Activated naive CD4-positive, alpha-beta T cell treated with anti-CD3 and anti-CD28 coated beads, Interleukin-2, amount 10 ng/mL, durations not matched to agents 7 days and 5 days (primary cell): ENCODE measurements around the gene PMF1.

Experiments used
- CTCF ChIA-PET: fragments of 350-600 bp; sonication (Branson Sonifier 250); formaldehyde crosslinking; loops from one replicate; lab custom pipeline; 2021; ENCODE audit warnings: antibody characterized with exemption; lab: Charles Lee
- DNase-seq: peaks from one replicate; pipeline ENCODE4 v3.0.0-alpha.2; 2020
- H3K27ac Mint-ChIP-seq: one replicate; pipeline ENCODE4 v1.8.0; 2021; ENCODE audit warnings: mild to moderate bottlenecking, moderate library complexity, mixed read lengths
- H3K27me3 Mint-ChIP-seq: one replicate; pipeline ENCODE4 v1.8.0; 2021; ENCODE audit warnings: mild to moderate bottlenecking, mixed read lengths
- H3K36me3 Mint-ChIP-seq: one replicate; pipeline ENCODE4 v1.8.0; 2021; ENCODE audit warnings: mixed read lengths
- H3K4me1 Mint-ChIP-seq: one replicate; pipeline ENCODE4 v1.8.0; 2021; ENCODE audit warnings: mixed read lengths
- H3K4me3 Mint-ChIP-seq: one replicate; pipeline ENCODE4 v1.8.0; 2021; ENCODE audit warnings: mild to moderate bottlenecking, moderate library complexity, mixed read lengths
- H3K9me3 Mint-ChIP-seq: one replicate; pipeline ENCODE4 v1.8.0; 2021; ENCODE audit warnings: mixed read lengths

PMF1 gene

DNA sequence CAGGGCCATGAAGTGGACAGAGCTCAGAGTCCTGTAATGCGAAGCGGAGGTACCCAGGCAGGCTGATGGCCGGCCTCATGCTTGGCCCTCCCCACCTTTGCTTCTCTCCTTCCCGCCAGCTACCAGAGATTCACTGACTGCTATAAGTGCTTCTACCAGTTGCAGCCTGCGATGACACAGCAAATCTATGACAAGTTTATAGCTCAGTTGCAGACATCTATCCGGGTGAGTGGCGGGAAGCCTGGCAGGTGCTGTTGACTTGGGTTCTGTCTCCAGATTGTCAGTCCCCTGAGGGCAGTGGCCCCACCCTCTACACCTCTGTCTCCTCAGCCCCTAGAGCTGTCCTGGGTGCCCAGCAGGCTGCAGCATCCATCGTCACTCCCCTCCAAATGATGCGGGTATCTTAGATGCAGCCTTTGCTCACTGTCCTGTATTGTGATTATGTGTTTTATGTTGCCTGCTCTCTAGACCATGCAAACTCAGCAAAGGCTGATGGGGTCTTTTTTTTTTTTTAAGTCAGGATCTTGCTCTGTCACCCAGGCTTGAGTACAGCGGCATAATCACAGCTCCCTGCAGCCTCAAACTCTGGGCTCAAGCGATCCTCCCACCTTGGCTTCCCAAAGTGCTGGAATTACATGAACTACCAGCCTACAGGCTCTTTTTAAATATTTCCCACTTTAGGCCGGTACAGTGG is 19.5 kb downstream of the PMF1 start:
- peaks cover 28% of the 10 kb centered on the region for H3K36me3 Mint-ChIP-seq

DNA sequence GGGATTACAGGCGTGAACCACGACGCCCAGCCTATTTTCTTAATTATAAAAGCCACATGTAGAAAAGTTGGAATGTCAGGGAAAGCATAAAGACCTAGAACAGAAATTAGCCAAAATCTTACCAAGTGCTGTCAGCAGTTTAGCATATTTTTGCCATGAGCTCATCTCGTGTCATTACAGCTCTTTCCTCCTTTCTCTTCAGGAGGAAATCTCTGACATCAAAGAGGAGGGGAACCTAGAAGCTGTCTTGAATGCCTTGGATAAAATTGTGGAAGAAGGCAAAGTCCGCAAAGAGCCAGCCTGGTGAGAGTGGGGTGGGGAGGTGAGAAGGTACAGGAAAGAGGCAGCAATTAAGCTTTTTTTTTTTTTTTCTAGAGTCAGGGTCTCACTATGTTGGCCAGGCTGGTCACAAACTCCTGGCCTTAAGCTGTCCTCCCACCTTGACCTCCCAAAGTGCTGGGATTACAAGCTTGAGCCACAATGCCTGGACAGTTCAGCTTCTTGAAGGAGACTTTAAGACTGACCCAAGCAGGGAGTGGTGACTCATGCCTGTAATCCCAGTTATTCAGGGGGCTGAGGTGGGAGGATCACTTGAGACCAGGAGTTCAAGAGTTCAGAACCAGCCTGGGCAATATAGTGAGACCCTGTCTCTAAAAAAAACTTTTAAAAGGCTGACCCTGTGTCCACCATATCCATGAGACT is 20.8 kb downstream of the PMF1 start:
- no peaks in the 10 kb centered on the region for H3K9me3 Mint-ChIP-seq
- CTCF ChIA-PET, result interaction anchor here (1.0 to 1.1 kb wide), 2 partner anchors 86 to 88 kb away, joined by 3 read pairs; no protein-coding TSS in a partner anchor

More for the DNA sequence above, 19.5 kb downstream of the PMF1 start:
- Mint-ChIP-seq H3K4me1 (peaks cover 2% of the 10 kb centered on the region), H3K27ac (no peak overlapping the region), H3K9me3 (no peaks in the 10 kb centered on the region), H3K4me3 (no peak overlapping the region), H3K27me3 (no peaks in the 10 kb centered on the region)
- no peak for DNase-seq
- CTCF ChIA-PET, result interaction anchor here (0.5 to 1.1 kb wide), 3 partner anchors 10 to 87 kb away, joined by 3 read pairs; no protein-coding TSS in a partner anchor

DNA sequence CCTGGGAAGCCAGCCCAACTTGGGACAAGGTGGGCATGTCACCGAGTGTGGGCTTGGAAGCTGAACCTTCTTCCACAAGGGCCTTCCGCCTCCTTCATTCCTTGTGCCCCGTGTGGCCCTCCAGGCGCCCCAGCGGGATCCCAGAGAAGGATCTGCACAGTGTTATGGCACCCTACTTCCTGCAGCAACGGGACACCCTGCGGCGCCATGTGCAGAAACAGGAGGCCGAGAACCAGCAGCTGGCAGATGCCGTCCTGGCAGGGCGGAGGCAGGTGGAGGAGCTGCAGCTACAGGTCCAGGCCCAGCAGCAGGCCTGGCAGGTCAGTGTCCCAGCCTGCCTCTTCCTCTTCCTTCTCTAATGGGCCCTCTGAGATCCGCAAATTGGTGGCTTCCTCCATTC is 23.4 kb downstream of the PMF1 start:
- peaks cover 25% of the 10 kb centered on the region for H3K36me3 Mint-ChIP-seq
- H3K4me1 Mint-ChIP-seq, result no peaks in the 10 kb centered on the region
- no peak overlapping the region for H3K4me3 Mint-ChIP-seq
- H3K27ac Mint-ChIP-seq, result no peak overlapping the region
- H3K27me3 Mint-ChIP-seq, result no peaks in the 10 kb centered on the region
- CTCF ChIA-PET, result interaction anchor here (1.5 kb wide), 1 partner anchor 9 kb away, joined by 3 read pairs; no protein-coding TSS in a partner anchor
- no peaks in the 10 kb centered on the region for H3K9me3 Mint-ChIP-seq
- no peak for DNase-seq

More for the DNA sequence above, 20.8 kb downstream of the PMF1 start:
- Mint-ChIP-seq H3K4me1 (no peaks in the 10 kb centered on the region), H3K27me3 (no peaks in the 10 kb centered on the region), H3K27ac (no peak overlapping the region), H3K4me3 (no peak overlapping the region), H3K36me3 (peaks cover 27% of the 10 kb centered on the region)
- no peak for DNase-seq

DNA sequence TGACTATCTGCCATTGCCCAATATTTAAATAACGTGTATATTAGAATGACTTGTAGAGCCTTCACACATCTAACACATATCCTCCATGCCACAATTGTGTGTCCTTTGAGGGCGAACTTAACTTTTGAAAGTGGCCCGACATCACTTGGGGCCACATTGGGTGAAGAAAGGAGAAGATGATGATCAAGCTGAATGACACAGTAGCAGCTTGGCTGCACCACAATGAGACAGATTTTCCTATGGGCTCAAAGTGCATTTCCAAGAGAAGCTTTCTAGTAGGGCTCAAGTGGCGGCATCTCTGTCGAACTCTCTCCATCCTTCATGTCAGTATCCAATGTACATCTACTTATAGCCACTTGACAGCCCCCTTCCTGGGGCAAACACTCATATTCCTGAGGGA is 25.4 kb downstream of the PMF1 start:
- H3K4me3 Mint-ChIP-seq, result no peak overlapping the region
- peaks cover 25% of the 10 kb centered on the region for H3K36me3 Mint-ChIP-seq
- no peaks in the 10 kb centered on the region for H3K4me1 Mint-ChIP-seq
- H3K9me3 Mint-ChIP-seq, result no peaks in the 10 kb centered on the region
- no peak overlapping the region for H3K27ac Mint-ChIP-seq
- no peak for DNase-seq
- no peaks in the 10 kb centered on the region for H3K27me3 Mint-ChIP-seq
- CTCF ChIA-PET, result no interaction called here

DNA sequence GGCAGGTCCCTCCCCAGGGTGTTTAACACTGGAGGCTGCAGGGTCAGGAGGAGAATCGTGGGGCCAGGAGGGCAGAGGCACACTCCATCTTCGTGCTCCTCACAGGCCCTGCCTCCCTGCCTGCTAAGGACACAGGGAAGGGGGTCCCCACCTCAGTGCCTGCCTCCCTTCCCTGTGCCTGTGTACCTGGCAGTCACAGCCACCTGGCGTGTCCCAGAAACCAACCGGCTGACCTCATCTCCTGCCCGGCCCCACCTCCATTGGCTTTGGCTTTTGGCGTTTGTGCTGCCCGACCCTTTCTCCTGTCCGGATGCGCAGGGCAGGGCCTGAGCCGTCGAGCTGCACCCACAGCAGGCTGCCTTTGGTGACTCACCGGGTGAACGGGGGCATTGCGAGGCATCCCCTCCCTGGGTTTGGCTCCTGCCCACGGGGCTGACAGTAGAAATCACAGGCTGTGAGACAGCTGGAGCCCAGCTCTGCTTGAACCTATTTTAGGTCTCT is 28.6 kb downstream of the PMF1 start:
- peaks cover 20% of the 10 kb centered on the region for H3K36me3 Mint-ChIP-seq
- DNase-seq, result no peak
- H3K4me3 Mint-ChIP-seq, result no peak overlapping the region
- CTCF ChIA-PET, result interaction anchor here (0.6 kb wide), 2 partner anchors 74 to 99 kb away, joined by 3 read pairs; no protein-coding TSS in a partner anchor
- no peak overlapping the region for H3K27ac Mint-ChIP-seq
- no peaks in the 10 kb centered on the region for H3K9me3 Mint-ChIP-seq
- H3K4me1 Mint-ChIP-seq, result peaks cover 19% of the 10 kb centered on the region
- H3K27me3 Mint-ChIP-seq, result peaks cover 3% of the 10 kb centered on the region

DNA sequence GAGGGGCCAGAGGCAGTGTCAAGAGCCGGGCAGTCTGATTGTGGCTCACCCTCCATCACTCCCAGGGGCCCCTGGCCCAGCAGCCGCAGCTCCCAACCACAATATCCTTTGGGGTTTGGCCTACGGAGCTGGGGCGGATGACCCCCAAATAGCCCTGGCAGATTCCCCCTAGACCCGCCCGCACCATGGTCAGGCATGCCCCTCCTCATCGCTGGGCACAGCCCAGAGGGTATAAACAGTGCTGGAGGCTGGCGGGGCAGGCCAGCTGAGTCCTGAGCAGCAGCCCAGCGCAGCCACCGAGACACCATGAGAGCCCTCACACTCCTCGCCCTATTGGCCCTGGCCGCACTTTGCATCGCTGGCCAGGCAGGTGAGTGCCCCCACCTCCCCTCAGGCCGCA is 29.1 kb downstream of the PMF1 start, which contains the start of gene BGLAP:
BGLAP (plus strand) TSS at position 259 of the 400 bp plus-strand sequence; CDS start at position 307, 48 bp downstream.
- no peak within 1 kb of the TSS for H3K4me3 Mint-ChIP-seq
- H3K27me3 Mint-ChIP-seq, result peaks cover 3% of the 10 kb centered on the region
- no peaks in the 10 kb centered on the region for H3K9me3 Mint-ChIP-seq
- H3K27ac Mint-ChIP-seq, result no peak within 1 kb of the TSS
- CTCF ChIA-PET, result interaction anchor here (0.6 kb wide), 1 partner anchor 100 kb away, joined by 3 read pairs; no protein-coding TSS in a partner anchor
- peaks cover 17% of the 10 kb centered on the region for H3K36me3 Mint-ChIP-seq
- DNase-seq, result no peak
- H3K4me1 Mint-ChIP-seq, result peaks cover 19% of the 10 kb centered on the region

DNA sequence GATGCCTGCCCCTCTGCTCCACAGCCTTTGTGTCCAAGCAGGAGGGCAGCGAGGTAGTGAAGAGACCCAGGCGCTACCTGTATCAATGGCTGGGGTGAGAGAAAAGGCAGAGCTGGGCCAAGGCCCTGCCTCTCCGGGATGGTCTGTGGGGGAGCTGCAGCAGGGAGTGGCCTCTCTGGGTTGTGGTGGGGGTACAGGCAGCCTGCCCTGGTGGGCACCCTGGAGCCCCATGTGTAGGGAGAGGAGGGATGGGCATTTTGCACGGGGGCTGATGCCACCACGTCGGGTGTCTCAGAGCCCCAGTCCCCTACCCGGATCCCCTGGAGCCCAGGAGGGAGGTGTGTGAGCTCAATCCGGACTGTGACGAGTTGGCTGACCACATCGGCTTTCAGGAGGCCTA is 29.9 kb downstream of the PMF1 start:
- CTCF ChIA-PET, result interaction anchor here (0.6 kb wide), 1 partner anchor 122 kb away, joined by 3 read pairs; no protein-coding TSS in a partner anchor
- Mint-ChIP-seq H3K4me3 (no peak overlapping the region), H3K9me3 (no peaks in the 10 kb centered on the region), H3K4me1 (peaks cover 19% of the 10 kb centered on the region), H3K27ac (no peak overlapping the region), H3K27me3 (peaks cover 3% of the 10 kb centered on the region), H3K36me3 (peaks cover 13% of the 10 kb centered on the region)
- no peak for DNase-seq

DNA sequence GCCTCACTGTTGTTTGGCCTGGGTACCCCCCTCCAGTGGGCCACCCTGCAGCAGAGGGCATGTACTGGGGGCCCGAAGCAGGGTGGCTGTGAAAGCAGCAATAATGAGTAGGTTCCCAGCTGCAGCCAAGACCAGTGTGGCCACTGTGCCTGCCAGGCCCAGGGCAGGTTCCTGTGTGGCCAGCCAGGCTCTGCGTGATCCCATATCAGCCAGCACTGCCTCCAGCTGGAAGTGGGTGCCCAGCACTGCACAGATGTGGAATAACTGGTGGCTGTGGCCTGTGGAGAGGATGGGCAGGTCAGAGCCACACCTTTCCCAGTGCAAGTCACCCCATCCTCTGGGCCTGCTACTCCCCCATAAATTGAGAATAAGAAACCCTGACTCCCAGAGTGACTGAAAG is 31.3 kb downstream of the PMF1 start:
- Mint-ChIP-seq H3K36me3 (peaks cover 9% of the 10 kb centered on the region), H3K27me3 (peaks cover 3% of the 10 kb centered on the region), H3K9me3 (no peaks in the 10 kb centered on the region), H3K27ac (no peak overlapping the region), H3K4me1 (peaks cover 19% of the 10 kb centered on the region), H3K4me3 (no peak overlapping the region)
- no peak for DNase-seq
- CTCF ChIA-PET, result no interaction called here

DNA sequence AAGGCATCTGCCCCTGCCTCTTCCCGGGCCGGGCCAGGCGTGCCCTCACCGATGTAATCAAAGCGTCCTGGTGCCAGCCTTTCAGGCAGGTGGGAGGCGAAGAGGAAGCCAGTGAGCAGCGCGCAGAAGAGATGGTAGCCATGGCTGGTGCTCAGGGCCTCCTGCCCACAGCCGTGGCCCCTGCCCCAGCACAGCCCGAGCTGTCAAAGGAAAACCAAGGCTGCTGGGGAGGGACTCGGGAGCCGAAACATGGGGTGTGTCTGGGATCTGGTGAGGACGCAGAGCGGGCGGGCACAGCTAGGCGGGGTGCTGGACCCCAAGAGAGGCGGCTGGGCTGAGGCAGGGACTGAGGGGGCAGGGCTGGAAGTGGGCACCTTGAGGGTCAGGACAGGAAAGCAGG is 31.9 kb downstream of the PMF1 start:
- no peak for DNase-seq
- H3K4me1 Mint-ChIP-seq, result peaks cover 19% of the 10 kb centered on the region
- H3K27ac Mint-ChIP-seq, result no peak overlapping the region
- H3K4me3 Mint-ChIP-seq, result peak overlapping the region; percentile 72
- H3K36me3 Mint-ChIP-seq, result peaks cover 11% of the 10 kb centered on the region
- peaks cover 3% of the 10 kb centered on the region for H3K27me3 Mint-ChIP-seq
- CTCF ChIA-PET, result interaction anchor here (1.6 kb wide), 1 partner anchor 8 kb away, joined by 3 read pairs; no protein-coding TSS in a partner anchor
- H3K9me3 Mint-ChIP-seq, result no peaks in the 10 kb centered on the region

DNA sequence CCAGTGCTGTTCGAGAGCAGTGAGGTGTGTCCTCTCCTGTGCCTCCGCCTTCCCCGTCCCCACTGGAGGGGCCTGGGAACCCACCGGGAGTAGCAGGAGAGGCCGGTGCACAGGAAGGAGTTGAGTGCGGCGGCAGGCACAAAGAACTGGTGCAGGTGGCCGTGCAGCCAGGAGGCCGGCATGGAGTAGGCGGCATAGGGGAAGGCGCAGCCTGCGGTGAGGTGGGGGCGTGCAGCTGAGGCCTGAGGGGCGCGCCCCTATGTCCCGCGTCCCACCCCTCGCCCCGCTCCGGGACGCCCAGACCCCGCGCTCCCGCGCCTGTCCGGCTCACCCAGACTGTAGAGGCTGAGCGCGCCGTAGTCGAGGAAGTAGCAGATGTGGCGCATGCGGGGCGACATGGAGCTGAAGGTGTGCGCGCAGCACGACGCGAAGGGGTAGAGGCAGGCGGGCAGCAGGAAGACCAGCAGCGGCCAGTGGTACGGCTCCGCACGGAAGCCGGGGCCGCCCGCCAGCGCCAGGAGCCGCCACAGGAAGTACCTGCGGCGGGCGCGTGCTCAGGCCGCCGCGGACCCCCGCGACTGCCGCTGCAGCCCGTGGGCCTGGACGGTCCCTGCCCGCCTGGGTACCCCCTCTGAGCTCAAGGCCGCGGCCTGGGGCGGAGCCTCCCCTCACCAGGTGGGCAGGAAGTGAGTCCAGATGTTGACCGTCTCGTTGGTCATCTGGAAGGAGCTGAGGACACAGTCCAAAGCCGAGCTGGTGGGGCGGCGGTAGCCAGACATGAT is 32.8 kb downstream of the PMF1 start:
- Mint-ChIP-seq H3K4me3 (peak overlapping the region; percentile 72), H3K27ac (peak overlapping the region; percentile 13), H3K27me3 (peaks cover 3% of the 10 kb centered on the region), H3K4me1 (peaks cover 20% of the 10 kb centered on the region), H3K9me3 (no peaks in the 10 kb centered on the region), H3K36me3 (peaks cover 10% of the 10 kb centered on the region)
- CTCF ChIA-PET, result interaction anchor here (1.6 kb wide), 1 partner anchor 9 kb away, joined by 3 read pairs; no protein-coding TSS in a partner anchor
- DNase-seq, result peak; percentile 69

DNA sequence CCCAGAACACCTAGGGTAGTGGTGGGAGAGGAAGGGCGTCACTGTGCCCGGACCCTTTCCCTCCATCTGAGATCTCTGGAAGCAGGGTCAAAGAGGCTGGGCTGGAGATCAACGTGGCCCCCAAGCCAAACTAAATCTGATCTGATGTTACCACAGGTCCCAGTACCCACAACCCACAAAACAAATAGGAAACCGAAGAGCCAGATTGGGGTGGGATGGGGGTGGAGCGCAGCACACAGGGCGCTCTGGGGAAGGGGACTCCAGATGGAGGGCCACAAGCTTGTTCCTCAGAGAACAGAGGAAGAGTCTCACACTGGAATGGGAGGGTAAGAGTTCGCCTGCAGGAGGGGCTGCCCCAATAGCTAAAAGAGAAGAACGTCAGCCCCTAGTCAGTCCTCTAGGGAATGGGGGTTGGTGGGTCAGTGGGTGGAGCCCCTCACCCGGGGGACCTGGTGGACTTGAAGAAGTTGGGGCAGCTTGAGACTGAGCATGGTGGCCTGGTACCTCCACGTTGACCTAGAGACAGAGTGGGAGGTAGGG is 33.5 kb downstream of the PMF1 start:
- H3K27ac Mint-ChIP-seq, result peak overlapping the region; percentile 13
- H3K4me1 Mint-ChIP-seq, result peaks cover 24% of the 10 kb centered on the region
- no peaks in the 10 kb centered on the region for H3K9me3 Mint-ChIP-seq
- no peak for DNase-seq
- H3K27me3 Mint-ChIP-seq, result peaks cover 3% of the 10 kb centered on the region
- CTCF ChIA-PET, result interaction anchor here (1.6 kb wide), 1 partner anchor 10 kb away, joined by 3 read pairs; no protein-coding TSS in a partner anchor
- no peak overlapping the region for H3K4me3 Mint-ChIP-seq
- H3K36me3 Mint-ChIP-seq, result peaks cover 13% of the 10 kb centered on the region

DNA sequence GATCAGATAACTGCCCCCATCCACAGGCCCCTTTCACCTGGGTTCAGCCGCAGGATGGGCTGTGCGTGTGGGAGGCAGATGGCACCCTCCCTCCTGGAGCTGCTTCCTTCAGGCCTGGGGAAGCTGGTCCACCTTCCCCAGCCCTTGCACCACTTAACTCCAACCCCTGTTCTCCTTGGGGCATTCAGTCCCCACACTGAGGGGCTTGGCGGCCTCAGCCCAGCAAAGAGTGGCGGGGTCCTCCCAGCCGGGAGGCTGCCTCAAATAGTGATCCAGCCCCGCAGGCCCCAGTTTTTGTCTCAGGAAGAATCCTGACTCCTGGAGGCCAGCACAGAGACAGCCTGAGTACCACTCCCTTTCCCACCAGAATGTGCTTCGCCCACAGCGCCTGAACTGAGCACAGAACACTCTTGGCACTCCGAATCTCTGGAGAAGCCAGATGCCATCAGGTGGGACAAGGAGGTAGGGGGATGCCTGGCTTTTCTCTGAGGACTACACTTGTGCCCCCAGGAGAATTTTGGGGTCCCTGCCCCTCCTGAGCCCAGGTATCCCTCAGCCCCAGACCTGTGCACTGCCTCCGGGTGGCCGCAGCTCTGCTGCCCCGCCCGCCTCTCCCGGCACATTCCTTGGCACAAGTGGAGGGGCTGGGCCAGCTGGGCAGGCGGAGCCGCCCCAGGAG is 34.1 kb downstream of the PMF1 start:
- Mint-ChIP-seq H3K27me3 (peaks cover 3% of the 10 kb centered on the region), H3K27ac (no peak overlapping the region), H3K9me3 (no peaks in the 10 kb centered on the region), H3K4me1 (peaks cover 30% of the 10 kb centered on the region), H3K4me3 (no peak overlapping the region), H3K36me3 (peaks cover 13% of the 10 kb centered on the region)
- no peak for DNase-seq
- CTCF ChIA-PET, result interaction anchor here (1.1 kb wide), 1 partner anchor 105 kb away, joined by 3 read pairs; no protein-coding TSS in a partner anchor
